Endothelial cell (in vitro differentiated cells): ENCODE measurements around the gene TMEM240. TPM values are rescaled to one million over a fixed set of nuclear protein-coding genes. Genes with fewer than 3 reads are reported as not detected.

Experiments used
- DNase-seq: peaks from one replicate; pipeline ENCODE4 v3.0.0; 2021; ENCODE audit warnings: low spot score
- H3K27ac Mint-ChIP-seq: one replicate; pipeline ENCODE4 v1.8.0; 2021; ENCODE audit warnings: mixed read lengths, inconsistent platforms; ENCODE audit not compliant: unreplicated experiment
- H3K27me3 Mint-ChIP-seq: one replicate; pipeline ENCODE4 v1.8.0; 2021; ENCODE audit warnings: mild to moderate bottlenecking, moderate library complexity, mixed read lengths, inconsistent platforms; ENCODE audit not compliant: unreplicated experiment
- H3K36me3 Mint-ChIP-seq: one replicate; pipeline ENCODE4 v1.8.0; 2021; ENCODE audit warnings: mild to moderate bottlenecking, low read depth, mixed read lengths, inconsistent platforms; ENCODE audit not compliant: unreplicated experiment
- H3K4me1 Mint-ChIP-seq: one replicate; pipeline ENCODE4 v1.8.0; 2021; ENCODE audit warnings: mild to moderate bottlenecking, mixed read lengths, inconsistent platforms; ENCODE audit not compliant: unreplicated experiment
- H3K4me3 Mint-ChIP-seq: one replicate; pipeline ENCODE4 v1.8.0; 2021; ENCODE audit warnings: mild to moderate bottlenecking, mixed read lengths, inconsistent platforms; ENCODE audit not compliant: unreplicated experiment
- H3K9me3 Mint-ChIP-seq: one replicate; pipeline ENCODE4 v1.8.0; 2021; ENCODE audit warnings: mixed read lengths, inconsistent platforms; ENCODE audit not compliant: unreplicated experiment
- total RNA-seq: library from RNA; stranded (reverse); fragmentation: NEBNext Ultra II Directional; extraction: Animal tissue kit (Norgen Biotek cat#: 25700); gene quantifications from one replicate; pipeline ENCODE4 v1.2.1, GENCODE V29; 2021; ENCODE audit not compliant: unreplicated experiment
- TF ChIP-seq, protein P1 (sequence below): fragments of 200-600 bp; sonication (generic); IDR thresholded peaks from one replicate; pipeline ENCODE4 v1.5.0; 2021; ENCODE audit warnings: antibody characterized with exemption; ENCODE audit not compliant: unreplicated experiment

TMEM240 gene
- total RNA-seq, 1 donor from 2014 or later = 6.6 TPM

DNA sequence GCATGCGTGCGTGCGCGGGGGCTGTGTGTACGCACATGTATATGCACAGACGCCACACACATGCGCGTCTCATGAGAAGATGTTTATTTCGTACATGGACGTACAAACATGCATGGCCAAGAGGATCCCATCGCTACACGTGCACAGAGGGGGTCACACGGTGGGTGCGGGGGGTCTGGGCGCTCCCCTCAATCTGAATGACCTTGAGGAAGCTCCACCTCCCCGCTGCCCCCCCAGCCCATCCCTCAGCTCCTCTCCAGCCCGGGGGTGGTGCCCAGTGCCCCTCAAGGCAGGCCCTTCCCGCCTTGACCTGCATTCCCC is 1.5 kb downstream of the TMEM240 start:
- Mint-ChIP-seq H3K4me1 (peaks cover 8% of the 10 kb centered on the region), H3K27ac (no peak overlapping the region), H3K9me3 (no peaks in the 10 kb centered on the region), H3K4me3 (peak overlapping the region; percentile 62), H3K36me3 (peaks cover 5% of the 10 kb centered on the region), H3K27me3 (peaks cover 19% of the 10 kb centered on the region)
- TF ChIP-seq, protein P1, sequence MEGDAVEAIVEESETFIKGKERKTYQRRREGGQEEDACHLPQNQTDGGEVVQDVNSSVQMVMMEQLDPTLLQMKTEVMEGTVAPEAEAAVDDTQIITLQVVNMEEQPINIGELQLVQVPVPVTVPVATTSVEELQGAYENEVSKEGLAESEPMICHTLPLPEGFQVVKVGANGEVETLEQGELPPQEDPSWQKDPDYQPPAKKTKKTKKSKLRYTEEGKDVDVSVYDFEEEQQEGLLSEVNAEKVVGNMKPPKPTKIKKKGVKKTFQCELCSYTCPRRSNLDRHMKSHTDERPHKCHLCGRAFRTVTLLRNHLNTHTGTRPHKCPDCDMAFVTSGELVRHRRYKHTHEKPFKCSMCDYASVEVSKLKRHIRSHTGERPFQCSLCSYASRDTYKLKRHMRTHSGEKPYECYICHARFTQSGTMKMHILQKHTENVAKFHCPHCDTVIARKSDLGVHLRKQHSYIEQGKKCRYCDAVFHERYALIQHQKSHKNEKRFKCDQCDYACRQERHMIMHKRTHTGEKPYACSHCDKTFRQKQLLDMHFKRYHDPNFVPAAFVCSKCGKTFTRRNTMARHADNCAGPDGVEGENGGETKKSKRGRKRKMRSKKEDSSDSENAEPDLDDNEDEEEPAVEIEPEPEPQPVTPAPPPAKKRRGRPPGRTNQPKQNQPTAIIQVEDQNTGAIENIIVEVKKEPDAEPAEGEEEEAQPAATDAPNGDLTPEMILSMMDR = no peak
- no peak for DNase-seq

DNA sequence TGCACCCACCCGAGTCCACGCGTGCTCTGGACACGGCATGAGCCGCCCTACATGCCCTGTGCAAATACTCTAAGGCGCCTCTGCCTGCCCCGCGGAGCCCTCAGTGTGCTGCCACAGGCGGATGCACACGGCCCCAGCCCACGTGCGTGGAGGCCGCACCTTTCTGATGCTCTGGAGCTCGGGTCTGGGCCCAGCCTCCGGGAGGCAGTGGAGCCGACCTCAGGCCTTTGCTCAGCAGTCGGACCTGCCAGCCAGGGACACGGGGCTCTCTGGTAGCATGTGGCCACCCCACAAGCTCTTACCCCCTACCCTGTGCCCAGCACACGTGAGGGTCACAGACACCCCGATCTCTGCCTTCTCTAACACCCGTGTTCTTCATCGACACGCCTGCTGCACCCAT is 2.1 kb downstream of the TMEM240 start:
- Mint-ChIP-seq H3K4me1 (peaks cover 8% of the 10 kb centered on the region), H3K4me3 (peak overlapping the region; percentile 62), H3K9me3 (no peaks in the 10 kb centered on the region), H3K36me3 (peaks cover 5% of the 10 kb centered on the region), H3K27ac (no peak overlapping the region), H3K27me3 (peaks cover 19% of the 10 kb centered on the region)
- TF ChIP-seq, protein P1 = no peak
- DNase-seq = no peak

DNA sequence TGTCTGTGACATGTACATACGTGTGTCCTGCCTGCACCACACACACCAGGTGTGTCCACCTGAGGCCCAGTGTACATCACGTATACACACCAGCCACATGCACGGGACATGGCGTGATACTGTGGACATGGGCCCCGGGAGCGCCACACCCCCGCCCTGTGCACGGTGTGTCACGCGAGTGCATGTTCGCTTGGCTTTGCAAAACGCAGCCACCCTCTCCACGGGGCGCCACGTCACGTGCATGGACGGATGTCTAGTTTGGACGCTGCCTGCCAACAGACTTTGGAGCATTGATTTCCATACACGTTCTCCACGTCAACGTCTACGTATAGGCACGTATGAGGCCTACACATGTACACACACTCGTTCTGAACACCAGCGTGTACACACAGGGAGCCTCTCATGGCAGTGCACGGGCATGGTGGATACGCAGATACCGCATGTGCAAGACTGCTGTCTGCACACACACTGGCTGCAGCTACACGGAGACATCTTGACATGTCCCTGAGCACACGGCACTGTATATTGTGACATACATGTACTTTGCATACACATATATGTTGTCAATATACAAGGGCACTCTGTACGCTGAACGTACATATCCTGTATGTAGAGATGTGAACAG is 2.7 kb downstream of the TMEM240 start:
- H3K4me3 Mint-ChIP-seq = no peak overlapping the region
- peaks cover 5% of the 10 kb centered on the region for H3K36me3 Mint-ChIP-seq
- H3K9me3 Mint-ChIP-seq = no peaks in the 10 kb centered on the region
- H3K27me3 Mint-ChIP-seq = peaks cover 19% of the 10 kb centered on the region
- TF ChIP-seq, protein P1 = no peak
- H3K27ac Mint-ChIP-seq = no peak overlapping the region
- peaks cover 8% of the 10 kb centered on the region for H3K4me1 Mint-ChIP-seq
- DNase-seq = no peak

DNA sequence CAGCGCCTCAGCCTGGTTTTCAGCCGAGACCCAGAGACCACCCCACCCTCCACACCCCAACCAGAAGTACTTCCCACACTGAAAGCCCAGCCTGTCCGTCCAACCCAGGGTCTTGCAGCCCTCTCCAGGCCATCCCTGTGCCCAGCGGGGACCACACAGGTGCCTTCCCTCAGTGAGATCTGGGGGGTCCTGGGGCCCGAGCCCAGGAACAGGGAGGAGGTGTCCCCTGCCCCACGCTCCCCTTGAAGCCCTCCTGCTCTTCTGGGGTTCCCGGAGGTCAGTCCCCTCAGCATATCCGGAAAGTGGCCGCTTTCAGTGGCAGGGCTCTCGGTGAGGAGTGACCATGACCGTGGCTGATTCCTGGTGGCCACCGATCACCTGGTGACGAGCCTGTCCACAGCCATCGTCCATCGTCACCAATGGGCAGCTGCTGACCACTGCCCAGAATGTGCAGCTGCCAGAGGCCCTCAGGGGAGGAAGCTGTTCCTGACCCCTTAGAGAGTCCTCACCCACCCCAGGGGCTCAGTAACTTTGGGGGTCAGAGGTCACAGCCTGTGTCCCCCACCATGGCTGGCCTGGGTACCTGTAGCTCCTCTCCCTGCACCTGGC is 3.4 kb downstream of the TMEM240 start:
- Mint-ChIP-seq H3K27me3 (peaks cover 19% of the 10 kb centered on the region), H3K27ac (no peak overlapping the region), H3K36me3 (peaks cover 9% of the 10 kb centered on the region), H3K4me1 (peaks cover 7% of the 10 kb centered on the region), H3K9me3 (peaks cover 1% of the 10 kb centered on the region), H3K4me3 (no peak overlapping the region)
- TF ChIP-seq, protein P1 = no peak
- DNase-seq = no peak
